Midbrain (tissue), 1 donor: ENCODE results near the gene KIAA0232.
"Not testable (repeated sequence)": the region's sequence is repeated elsewhere in the genome, so short reads cannot be mapped to it uniquely, and the experiment has no call there.

Source experiments
- DNase-seq: peaks from one replicate; lab custom pipeline; 2025; lab: John Stamatoyannopoulos, UW

KIAA0232 gene

DNA sequence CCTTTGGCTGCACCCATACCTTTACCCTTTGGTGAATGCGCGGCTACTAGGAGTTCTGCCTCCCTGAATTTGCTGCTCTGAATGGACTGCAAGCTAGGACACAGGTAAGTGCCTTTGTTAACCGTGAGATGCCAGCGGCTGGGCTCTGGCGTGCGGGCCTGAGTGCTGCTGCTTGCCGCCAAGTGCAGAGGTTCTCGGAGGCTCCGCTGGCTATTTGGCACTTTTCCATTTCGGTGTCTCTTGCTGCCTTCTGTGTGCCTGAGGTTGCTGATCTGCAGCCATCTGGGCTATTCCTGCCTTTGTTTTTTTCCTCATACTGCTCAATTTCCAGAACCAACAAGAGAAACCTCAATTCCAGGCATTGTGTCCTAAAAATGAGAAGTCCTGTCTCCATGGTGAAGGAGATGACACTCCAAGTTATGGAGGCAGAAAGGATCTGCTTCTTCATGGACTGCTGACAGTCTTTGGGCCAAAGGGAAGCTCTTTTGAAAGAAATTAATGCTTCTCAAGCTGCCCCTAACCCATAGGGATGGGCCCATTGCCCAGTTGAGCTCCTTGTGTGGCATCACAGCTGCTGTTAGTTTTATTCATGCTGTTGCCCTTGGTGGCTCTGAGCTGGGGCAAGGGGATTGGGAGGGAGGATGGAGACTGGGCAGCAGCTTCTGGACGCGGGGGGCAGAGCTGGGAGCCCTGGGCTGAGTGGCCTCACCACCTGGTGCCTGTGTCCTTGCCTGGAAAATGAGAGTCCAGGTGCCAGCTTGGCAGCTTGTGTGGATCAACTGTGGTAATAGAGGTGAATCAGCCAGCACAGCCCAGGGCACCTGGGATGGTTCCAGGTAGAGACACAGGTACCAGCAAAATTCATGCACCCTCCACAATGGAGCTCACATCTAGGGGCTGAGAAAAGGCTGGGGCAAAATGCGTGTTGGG, 123.3 kb downstream of the KIAA0232 start:
- peak; percentile 57 for DNase-seq

DNA sequence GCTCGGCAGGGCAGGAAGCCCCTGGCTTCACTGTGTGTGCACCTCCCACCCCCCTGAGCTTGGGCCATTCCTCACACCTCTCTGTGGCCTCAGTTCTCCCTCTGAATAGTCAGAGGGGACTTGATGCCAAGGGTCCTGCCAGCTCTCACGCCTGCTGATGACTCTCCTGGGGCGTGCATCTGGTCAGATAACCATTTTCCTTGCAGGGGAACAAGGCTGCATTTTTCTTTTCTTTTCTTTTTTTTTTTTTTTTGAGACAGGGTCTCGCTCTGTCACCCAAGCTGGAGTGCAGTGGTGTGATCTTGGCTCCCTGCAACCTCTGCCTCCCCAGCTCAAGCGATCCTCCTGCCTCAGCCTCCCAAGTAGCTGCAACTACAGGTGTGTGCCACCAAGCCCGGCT, 124.0 kb downstream of the KIAA0232 start:
- not testable (repeated sequence) for DNase-seq

DNA sequence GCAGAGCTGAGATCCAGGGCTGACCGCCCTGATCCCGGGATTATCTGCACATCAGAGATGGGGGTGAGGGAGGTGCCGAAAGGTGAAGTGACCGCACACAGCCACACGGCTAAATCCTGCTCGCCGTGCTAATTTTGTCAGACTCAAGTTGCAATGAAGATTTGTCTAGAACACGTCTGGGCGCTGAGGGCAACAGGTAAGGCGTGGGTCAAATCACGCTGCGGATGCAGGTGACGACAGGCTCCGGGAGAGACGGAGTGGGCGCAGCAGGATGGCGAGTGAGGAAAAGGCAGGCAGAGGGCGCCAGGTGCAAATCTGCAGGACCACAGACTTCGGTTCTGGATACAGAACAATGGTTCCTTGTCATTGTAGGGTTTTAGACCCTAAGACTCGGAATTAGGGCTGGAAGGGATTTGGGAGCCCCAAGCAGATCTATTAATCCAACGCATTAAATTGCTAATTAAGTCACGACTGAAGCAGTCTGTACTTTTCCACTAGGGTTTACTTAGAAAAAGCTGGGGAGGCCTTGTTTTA, 125.2 kb downstream of the KIAA0232 start:
- DNase-seq, result peak; percentile 46

DNA sequence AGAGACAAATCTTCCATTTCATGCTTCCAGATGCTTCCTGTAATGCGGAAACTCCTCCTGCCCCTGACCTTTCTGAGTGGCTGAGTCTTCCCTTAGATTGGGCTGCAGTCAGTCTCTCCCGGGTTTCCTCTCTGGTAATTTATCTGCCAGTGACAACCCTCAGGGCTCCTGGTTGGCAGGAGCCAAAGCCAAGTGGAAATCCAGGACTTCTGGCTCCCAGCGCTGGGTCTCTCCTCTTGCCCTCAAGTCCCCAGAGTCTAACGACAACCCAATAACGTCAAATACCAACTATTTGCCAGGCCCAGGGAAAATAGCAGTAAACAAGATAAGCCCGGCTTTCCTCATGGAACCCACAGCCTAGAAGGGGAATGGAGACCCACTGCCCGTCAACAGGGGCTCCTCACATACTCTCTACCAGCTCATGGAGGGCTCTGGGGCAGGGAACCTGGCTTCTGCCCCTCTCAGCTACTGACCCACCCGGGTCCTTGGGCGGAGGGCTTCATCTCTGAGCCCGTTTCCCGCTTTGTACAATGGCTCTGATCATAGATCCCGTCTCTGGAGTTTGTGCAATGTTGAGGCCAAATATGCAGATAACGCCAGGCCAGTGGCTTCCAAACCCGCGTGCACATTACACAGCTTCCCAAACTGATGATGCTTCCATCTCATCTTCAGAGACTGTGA, 126.0 kb downstream of the KIAA0232 start:
- DNase-seq, result no peak

DNA sequence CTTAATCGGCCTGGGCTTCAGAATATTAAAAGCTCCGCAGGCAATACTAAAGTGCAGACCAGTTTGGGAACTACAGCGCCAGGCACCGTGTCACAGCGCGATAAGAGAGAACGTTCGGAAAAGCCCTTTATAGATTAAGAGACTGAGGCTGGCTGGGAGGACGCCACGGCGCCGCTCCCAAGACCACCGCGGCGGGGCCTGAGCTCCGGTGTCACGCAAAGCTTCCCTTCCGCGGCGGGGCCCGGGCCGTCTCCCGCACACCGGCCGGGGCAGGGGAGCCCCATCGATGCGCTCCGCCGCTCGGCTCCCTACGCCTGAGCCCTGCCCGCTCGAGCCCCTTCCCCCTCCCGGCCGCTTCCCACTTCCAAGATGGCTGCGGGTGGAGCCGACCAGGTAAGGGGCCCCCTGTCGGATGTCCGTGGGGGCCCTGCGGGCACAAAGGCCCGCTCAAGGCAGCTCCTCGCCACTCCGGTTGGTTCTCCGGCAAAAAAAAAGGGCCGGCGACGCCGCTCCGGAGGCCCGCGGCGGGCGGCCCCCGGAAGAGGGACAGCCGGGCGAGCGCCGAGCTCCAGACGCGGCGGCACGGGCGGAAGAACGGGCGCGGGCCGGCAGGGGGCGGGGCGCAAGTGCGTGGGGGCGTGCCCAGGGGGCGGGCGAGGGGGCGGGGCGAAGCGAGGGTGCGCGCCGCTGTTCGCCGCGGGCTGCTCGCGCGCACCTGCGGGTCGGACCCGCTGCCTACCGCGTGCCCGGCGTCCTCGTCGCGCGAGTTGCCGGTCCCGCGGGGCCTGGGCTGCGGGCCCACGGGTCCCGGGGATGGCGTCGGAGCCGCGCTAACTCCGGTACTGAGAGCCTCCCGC, 126.8 kb downstream of the KIAA0232 start, which contains the start of gene TBC1D14:
Gene TBC1D14, plus strand, starts transcription at position 714 of the 857 bp plus-strand sequence. CDS start 13,564 bp downstream, outside the sequence.
- peak; percentile 94 for DNase-seq

DNA sequence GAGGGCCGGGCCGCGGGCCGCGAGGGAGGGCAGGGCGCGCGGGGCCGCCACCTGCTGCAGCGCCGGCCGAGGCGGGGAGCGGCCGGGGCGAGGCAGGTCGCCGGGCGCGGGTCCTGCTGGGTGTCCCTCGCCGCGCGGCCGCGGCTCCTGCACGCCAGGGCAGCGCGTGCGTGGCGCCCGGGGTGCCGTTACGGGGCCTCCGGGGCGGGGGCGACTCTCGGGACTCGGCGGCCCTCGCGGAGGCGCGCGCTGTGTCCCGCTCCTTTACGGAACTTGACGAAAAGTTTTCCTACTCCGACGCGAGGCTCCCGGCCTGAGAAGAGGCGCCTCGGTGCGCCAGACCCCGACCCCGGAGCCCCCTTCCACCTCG, 127.4 kb downstream of the KIAA0232 start:
- DNase-seq, result no peak

DNA sequence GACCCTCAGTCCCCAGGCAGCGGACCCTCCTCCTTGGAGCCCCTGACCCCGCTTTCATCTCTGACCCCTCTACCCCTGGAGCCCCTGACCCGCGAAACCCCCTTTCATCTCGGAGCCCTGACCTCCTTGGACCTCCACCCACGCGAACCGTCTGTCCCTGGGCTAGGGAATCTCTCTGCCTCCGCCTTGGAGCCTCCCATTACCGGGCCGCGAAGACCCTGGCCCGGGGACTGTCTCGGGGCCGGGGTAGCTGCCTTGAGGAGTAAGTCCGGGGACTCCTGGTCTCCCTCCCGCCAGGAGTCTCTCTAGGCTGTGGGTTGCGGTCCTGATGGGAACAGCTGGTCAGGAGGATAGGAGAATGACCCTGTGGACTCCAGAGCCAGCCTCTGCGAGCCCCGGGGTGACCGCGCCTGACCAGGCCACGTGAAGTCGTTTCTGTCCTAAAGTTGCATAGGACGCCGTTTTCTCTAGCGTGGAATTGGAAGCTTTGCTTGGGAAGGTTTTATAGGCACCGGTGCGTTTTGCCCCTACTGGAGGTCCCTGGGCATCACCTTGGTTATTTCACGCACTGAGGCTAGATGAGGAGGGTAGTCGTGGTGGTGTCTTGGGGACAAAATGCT, 127.9 kb downstream of the KIAA0232 start:
- no peak for DNase-seq

DNA sequence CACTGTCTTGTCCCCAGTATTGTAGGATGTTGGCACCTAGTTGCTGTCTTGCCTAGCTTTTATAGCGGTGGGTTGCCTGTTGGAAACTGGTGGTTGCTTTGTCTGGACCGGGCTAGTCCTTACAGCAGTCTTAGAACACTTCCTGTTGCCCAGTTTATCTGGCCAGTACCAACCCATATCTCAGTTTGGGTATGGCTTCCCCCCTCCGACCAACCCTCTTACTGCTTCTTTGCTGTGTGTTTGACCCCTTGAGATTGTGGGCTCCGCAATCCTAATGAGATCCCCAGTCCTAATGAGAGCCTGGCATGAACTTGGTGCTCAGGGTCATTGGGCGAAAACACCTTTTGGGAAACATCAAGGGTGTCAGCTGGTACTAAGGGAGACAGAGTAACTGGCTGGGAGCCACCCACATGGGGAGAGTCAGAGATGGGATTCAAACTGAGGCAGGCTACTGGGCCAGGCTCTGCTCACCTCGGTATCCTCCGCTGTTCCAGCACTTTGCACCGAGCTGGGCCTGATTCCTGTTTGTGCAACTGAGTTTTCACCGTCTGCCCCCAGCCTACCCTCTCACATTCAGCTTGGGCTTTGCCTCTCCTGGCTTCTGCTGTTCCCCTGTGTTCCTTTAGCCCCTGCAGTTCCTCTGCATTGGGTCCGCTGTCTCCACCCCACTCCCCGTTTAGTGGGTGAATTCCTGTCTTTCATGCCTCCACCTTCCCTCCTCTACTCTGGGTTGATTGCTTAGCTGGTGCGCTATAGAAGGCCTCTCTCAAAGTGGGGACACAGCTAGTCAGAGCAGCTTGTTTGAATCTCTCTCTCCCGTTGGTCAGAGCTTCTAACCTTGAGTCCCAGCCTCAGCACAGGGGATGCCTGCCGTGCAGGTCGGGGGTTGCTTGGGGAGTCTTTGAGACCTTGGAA, 128.7 kb downstream of the KIAA0232 start:
- DNase-seq, result no peak

DNA sequence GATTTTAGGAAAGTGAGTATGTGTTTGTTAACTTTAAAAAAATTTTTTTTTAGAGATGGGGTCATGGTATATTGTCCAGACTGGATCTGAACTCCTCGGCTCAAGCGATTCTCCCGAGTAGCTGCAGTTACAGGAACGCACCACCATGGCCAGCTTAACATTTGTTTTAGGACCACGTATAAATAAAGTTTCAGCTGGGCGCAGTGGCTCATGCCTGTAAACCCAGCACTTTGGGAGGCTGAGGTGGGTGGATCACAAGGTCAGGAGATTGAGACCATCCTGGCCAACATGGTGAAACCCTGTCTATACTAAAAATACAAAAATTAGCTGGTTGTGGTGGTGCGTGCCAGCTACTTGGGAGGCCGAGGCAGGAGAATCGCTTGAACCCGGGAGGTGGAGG, 129.4 kb downstream of the KIAA0232 start:
- DNase-seq, result not testable (repeated sequence)

DNA sequence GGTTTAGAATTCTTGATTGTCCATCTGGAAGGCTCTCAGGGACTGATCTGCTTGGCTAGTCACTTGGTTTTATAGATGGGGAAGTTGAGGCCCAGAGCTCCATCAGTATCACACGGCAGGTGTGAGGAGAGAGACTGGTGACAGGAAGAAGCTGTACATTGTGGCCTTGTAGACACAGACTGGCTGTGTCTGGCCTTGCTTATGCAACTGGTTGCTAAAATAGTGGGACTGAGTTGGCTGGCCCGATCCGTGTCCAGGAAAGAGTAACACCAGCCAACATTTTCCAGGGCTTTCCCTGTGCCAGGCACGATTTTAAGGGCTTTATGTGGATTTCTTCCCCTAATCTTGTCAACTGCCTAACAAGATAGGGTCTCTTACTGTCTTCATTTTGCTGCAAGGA, 129.9 kb downstream of the KIAA0232 start:
- DNase-seq, result no peak

DNA sequence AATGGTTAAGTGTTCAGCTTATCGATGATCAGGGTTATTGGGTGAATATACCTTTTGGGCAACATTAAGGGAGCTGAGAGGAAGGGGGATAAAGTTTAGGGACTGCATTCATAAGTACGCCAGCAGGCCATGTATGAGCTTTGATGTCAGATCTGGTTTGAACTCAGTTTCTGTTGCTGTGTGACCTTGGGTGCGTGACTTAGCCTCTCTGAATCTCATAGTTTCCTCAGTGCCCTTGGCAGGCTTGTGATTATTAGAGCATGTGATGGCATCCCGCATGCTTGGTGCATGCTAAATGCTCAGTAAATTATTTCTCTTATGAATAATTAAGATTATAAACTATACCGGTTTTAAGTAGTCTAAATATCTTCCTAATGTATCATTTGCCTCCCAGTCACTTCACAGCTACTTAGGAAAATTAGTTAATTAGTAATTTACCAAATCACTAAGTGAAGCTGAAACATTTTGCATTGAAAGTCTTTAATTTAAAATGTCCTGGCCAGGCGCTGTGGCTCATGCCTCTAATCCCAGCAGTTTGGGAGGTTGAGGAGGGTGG, 130.9 kb downstream of the KIAA0232 start:
- DNase-seq, result no peak

DNA sequence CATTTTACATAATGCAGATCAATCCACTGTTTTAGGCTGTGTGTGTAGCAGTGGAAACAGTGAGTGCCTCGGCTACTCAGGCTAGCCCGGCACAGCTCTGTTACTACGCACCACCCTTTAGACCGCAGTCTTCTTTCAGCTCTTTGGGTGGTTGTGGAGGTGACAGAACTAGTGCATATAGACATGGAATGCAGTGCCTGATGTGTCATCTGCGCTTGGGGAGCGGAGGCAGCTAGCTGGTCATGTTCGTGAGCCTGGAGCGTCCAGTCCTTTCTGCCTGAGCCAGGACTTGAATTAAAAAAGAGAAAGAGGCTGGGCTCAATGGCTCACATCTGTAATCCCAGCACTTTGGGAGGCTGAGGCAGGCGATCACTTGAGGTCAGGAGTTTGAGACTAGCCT, 131.9 kb downstream of the KIAA0232 start:
- DNase-seq, result no peak

DNA sequence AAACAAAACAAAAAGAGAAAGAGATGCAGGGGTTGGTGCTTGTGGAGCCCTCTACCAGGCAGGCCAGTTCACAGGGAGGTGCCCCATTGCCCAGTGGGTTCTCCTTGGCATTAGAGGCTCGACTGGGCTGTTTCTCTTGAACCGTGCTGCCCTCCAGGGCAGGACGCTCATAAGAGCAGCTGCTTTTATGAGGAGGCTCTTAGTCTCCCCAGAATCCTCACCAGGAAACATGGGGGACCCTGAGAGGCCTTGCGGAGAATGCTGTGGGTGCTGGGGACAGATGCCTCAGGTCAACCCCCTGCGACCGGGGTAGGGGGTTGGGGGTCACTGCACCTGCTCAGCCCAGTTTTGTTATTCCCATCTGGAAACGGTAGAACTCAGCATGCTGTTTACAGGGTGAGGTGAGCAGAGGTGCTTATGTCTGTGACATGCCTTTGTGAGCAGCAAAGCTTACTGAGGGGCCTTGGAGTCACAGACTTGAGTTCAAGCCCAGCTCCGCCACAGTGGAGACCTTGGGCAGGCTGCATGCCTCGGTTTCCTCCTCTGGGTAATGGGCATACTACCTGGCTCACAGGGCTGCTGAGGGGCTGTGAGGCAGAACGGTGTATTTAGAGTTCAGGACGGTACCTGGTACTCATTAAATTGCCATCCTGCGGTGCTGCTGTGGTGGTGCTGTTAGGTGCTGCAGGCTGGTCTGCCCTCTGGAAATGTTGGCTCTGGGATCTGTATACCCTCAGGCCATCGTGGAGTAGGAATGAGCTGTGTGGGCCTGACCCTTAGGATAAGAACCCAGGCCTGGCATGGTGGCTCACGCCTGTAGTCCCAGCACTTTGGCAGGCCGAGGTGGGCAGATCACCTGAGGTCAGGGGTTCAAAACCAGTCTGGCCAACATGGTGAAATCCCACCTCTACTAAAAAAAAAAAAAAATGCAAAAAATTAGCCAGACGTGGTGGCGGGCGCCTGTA, 132.8 kb downstream of the KIAA0232 start:
- DNase-seq, result no peak

DNA sequence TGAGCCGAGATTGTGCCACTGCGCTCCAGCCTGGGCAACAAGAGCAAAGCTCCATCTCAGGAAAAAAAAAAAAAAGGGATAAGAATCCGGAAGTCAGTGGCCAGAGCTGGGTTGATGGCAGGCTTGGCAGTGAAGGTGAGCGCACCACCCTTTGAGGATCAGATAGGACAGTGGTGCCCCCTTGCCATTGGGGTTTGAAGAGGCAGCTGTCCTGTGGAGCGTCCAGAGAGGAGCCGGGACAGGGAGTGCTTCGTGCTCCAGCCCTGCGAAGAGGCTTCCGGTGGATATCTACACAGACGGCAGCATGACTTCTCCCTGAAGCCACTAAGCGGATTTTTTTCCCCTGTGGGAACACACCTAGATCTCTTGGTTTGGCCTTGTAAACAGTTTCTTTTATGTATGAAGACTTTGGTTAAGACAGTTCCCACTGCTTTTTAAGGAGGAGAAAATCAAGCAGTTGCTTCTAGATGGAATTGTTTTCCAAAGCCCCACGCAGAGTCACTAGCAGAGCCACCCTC, 133.6 kb downstream of the KIAA0232 start:
- no peak for DNase-seq

DNA sequence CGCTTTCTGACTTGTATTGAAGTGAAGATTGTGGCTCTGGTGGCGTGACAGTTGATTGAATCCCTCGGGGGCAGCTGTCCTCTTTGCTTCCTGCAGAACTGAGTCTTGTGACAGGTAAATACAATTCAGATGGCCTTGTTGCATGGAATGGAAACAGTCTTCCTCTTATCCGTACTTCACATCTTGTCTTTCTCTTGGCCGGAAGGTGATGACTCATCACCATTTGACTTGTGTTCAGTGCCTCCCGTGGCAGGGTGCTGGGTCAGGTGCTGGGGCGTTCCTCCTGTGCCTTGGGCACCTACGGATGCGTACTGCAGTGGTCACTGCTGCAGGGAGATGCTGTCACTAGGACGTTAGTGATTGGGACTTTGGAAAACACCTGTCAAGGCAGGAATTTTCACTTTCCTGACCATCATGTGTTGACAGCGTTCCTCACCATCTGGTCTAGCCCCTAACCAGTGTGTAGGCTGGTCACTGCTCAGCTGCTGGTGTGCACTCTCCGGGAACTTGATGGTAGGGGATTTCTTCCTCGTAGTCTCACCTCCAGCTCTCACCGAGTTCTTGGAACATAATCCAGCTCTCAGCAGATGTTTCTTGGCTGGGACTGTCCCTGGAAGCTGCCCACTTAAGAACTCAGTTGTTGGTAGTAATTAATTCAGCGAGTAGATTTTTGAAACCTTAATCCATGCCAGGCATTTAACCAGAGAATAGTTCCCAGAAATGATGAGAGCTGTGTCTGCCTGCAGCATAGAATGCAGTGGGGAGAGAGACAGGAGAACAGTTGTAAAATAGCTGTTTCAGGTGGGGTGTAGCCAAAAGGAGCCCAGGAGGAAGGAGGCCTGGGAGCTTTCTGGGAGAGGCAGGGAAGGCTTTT, 134.3 kb downstream of the KIAA0232 start:
- no peak for DNase-seq

DNA sequence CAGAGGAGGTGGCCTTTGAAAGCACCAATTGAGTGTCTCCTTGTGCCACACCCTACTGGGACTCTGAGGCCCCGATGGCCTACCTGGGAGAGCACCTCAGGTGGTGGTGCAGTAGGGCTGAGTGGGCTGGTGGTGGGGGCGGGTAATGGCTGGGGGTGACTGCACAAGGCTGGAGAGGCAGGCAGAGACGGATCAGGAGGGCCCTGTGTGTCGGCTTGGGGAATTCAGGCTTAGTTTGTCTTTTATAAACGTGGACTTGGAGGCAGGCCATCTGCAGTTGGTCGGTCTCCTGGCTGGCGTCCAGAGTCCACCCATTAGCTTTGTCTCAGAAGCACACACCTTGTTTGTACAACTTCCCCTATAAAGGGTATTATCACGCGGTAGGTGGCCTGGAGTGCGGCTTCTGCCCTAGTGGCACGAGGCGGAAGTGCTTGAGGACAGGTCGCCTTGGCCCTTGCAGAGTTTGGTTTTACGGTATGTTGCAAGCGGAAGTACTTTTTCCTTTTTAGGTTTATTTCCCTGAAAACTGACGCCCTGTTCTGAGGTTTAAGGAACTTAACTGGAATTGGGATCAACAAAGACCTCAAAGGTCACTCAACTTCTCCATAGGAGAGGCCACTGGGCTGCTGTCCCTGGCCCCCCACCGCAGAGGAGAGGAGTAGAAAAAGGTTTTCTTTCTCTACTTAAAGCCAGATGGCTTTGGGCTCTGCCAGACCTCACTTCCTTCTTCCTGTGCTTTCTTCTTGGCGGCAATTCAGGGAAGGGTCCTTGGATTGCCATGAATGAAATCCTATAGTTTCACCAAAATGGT, 135.1 kb downstream of the KIAA0232 start:
- DNase-seq, result peak; percentile 27

DNA sequence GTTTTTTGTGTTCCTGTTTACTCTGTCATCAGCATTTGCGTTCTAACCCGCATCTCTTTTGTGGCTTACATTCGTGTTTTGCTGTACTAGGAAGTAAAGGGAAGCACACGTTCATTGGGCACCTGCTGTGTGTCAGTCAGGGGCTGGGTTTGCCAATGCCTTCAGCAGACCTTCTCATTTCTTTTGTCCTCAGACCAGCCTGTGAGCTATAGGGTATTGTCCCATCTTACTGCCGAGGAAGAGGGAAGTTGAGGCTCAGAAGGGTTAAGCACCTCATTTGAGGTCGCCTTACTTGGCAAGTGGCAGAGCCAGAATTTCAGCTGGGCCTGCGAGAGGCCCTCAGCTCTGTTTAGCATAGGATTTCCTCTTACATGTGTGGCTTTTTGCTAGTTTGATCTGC, 135.8 kb downstream of the KIAA0232 start:
- DNase-seq, result no peak
